ENCODE measurements around the gene SVIL. TPM values are rescaled to one million over a fixed set of nuclear protein-coding genes. Genes with fewer than 3 reads are reported as not detected.
A peak's percentile ranks its signal among the peaks of the same experiment; 100 is the strongest.
"Not testable (repeated sequence)": the region's sequence is repeated elsewhere in the genome, so short reads cannot be mapped to it uniquely, and the experiment has no call there.

The SVIL gene
- total and polyA plus RNA-seq, 7 donors: 8.3 to 1,443 (median 637) TPM

DNA sequence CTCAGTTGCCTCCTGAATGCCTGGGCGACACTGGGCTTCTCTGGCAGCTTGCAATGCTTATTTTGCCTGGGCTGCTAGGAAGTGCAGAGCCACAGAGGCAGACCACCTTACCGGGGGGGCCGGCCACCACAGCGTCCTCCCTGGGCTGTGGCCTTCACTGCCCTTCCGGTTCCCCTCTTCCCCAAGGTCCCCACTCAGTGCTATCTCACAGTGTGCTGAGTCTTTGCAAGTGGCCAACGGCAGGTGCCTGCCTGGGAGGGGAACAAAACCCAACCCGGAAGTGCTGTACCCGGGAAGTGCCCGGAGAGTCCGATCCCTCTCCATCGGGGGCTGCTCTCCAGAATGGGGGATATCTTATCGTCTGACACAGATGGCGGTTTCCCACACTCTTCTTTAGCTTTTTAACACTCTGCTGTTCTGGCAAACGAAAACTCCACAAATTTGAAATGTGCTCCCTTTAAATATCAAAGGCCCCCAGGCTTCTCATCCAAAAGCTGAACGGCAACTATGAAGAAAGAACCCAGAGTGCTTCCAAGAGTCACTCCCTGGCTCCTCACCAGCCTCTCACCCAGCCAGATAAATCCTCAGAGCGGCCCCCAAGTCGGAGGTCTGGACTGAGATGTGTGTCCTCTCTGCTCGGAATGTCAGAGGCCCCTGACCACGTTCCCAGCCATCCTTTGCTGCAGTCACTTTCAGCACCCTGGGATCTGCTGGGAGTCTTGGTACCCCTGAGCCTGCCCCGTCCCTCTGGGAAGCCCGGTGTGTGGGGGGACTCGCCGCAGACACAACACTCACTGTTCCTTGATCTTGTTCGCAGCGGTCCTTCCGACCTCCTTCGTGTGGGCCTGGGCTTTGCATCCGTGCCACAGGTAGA is 165.1 kb downstream of the SVIL start:
- TF ChIP-seq, protein P1, sequence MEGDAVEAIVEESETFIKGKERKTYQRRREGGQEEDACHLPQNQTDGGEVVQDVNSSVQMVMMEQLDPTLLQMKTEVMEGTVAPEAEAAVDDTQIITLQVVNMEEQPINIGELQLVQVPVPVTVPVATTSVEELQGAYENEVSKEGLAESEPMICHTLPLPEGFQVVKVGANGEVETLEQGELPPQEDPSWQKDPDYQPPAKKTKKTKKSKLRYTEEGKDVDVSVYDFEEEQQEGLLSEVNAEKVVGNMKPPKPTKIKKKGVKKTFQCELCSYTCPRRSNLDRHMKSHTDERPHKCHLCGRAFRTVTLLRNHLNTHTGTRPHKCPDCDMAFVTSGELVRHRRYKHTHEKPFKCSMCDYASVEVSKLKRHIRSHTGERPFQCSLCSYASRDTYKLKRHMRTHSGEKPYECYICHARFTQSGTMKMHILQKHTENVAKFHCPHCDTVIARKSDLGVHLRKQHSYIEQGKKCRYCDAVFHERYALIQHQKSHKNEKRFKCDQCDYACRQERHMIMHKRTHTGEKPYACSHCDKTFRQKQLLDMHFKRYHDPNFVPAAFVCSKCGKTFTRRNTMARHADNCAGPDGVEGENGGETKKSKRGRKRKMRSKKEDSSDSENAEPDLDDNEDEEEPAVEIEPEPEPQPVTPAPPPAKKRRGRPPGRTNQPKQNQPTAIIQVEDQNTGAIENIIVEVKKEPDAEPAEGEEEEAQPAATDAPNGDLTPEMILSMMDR (IDR thresholded peaks at IDR 0.05): no peak
- TF ChIP-seq POLR2AphosphoS5 (IDR thresholded peaks at IDR 0.05): peak in 1 of 4 donors; percentile 11
- no peak overlapping the region for H3K4me3 ChIP-seq
- peaks cover 52 to 100% (median 74%) of the 10 kb centered on the region in 4 donors for H3K36me3 ChIP-seq
- 89 to 93% methylated on average over 28 of the region's 28 CpGs for WGBS, 2 donors
- peak overlapping the region; percentile 44 to 79 (median 70) for H3K27ac ChIP-seq
- no peaks in the 10 kb centered on the region for H3K9me3 ChIP-seq
- no peak for DNase-seq
- peaks cover 0 to 57% (median 53%) of the 10 kb centered on the region in 4 donors for H3K4me1 ChIP-seq
- intact Hi-C loops (cut with DNase I): no loop called here
- no peaks in the 10 kb centered on the region for H3K27me3 ChIP-seq

DNA sequence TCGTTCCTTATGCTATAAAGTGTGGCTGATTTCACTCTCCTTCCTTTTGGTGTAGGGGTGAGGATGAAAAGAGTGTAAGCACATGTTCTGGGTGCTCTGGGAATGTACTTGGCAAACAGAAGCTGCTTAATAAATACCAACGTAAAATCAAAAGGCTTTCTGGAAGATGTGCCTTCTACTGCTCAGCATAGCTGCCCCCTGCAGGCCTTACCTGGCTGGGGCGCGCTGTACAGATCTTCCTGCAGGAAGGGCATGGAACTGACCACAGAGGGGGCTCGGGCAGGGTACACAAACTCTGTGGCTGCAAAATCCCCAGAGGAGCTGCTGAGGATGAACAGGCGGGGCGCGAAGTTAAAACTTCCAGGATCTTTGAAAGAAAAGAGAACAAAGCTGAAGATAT is 169.4 kb downstream of the SVIL start:
- TF ChIP-seq POLR2AphosphoS5 (IDR thresholded peaks at IDR 0.05) (no peak), POLR2A (IDR thresholded peaks at IDR 0.05) (no peak), EP300 (IDR thresholded peaks at IDR 0.05) (no peak)
- TF ChIP-seq, protein P1 (IDR thresholded peaks at IDR 0.05): no peak
- Histone ChIP-seq H3K27ac (peak overlapping the region in 1 of 4 donors; percentile 38), H3K36me3 (peaks cover 71 to 100% (median 84%) of the 10 kb centered on the region in 4 donors), H3K9me3 (no peaks in the 10 kb centered on the region), H3K4me3 (no peak overlapping the region), H3K4me1 (peaks cover 0 to 14% (median 10%) of the 10 kb centered on the region in 4 donors), H3K27me3 (no peaks in the 10 kb centered on the region)
- intact Hi-C loops (cut with DNase I): no loop called here
- WGBS, 2 donors: 91 to 94% methylated on average over 8 of the region's 8 CpGs
- no peak for DNase-seq

DNA sequence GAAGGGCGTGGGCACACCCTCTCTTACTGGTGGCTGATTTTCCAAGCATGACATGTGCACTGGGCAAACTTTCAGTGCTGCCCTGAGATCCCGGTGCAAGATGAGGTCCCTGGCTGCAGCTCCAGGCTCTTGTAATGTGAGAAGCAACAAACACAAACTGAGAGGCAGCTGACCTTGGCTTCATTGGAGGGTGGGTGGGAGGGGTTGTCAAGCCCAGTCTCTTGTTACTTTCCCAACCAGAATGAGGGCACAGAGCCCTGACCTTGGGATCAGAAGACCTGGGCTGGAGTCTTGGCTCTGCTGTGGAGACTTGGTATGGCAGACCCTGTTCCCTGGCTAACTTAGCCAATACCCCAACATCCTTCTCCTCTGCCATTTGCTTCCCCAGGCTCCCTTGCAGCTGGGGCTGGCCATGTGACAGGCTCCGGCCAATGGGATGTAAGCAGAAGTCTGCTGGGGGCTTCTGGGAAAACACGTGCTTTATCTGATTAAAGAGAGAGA is 170.1 kb downstream of the SVIL start:
- H3K9me3 ChIP-seq; intact Hi-C loops (cut with DNase I); H3K27me3 ChIP-seq; H3K4me3 ChIP-seq; H3K4me1 ChIP-seq; DNase-seq: not testable (repeated sequence)
- H3K36me3 ChIP-seq: peaks cover 68 to 100% (median 84%) of the 10 kb centered on the region in 4 donors
- WGBS, 2 donors: 66 to 70% methylated on average over 4 of the region's 4 CpGs
- peak overlapping the region in 1 of 4 donors; percentile 38 for H3K27ac ChIP-seq

DNA sequence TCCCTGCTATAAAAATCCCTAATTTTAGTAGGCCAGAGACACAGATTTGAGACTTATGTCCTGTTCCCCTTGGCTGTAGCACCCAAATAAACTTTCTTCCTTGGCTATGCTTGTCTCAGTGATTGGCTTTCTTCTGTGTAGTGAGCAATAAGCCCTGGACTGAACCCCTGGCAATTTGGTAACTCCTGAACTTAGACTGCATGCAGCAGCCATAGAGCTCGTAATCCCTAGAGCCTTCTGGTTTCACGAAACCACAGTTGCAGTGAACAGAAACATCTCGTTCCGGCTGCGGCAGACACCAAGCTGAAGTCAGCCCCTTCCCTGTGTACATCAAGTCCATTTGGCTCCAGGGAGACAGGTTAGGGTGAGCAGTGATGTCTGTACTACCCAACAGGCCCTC is 173.7 kb downstream of the SVIL start:
- Histone ChIP-seq H3K4me3 (no peak overlapping the region), H3K27me3 (no peaks in the 10 kb centered on the region), H3K9me3 (no peaks in the 10 kb centered on the region), H3K27ac (peak overlapping the region in 2 of 4 donors; percentile 32 to 35), H3K36me3 (peaks cover 53 to 100% (median 80%) of the 10 kb centered on the region in 4 donors), H3K4me1 (peaks cover 0 to 3% (median 0%) of the 10 kb centered on the region in 4 donors)
- WGBS, 2 donors: 72 to 75% methylated on average over 5 of the region's 5 CpGs
- DNase-seq: no peak
- intact Hi-C loops (cut with DNase I): no loop called here
- peak in 1 of 4 donors; percentile 15 for TF ChIP-seq POLR2AphosphoS5 (IDR thresholded peaks at IDR 0.05)
- TF ChIP-seq, protein P1 (IDR thresholded peaks at IDR 0.05): no peak

DNA sequence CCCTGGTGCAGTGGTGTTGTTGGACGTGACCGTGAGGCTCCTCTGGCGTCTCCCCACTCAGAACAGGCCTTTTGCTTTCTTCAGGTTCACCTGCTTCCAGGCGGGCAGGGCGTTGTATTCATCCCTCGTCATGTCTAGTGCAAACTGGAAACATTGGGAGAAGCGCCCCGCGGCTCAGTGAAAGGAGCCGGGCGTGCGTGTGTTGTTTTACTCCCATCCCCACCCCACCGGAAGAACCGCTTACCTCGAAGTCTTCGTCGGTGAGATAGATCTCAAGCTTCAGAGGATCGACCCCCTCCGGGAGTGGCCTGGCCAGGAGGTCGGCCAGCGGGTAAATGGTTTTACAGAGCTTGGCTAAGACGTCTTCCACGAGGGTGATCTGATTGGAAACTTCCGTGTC is 176.6 kb downstream of the SVIL start:
- H3K9me3 ChIP-seq; H3K27me3 ChIP-seq; H3K4me1 ChIP-seq; intact Hi-C loops (cut with DNase I); DNase-seq; H3K4me3 ChIP-seq: not testable (repeated sequence)
- 85 to 89% methylated on average over 24 of the region's 24 CpGs for WGBS, 2 donors
- TF ChIP-seq POLR2AphosphoS5 (IDR thresholded peaks at IDR 0.05): peak in 1 of 4 donors; percentile 25
- H3K36me3 ChIP-seq: peaks cover 33 to 74% (median 55%) of the 10 kb centered on the region in 4 donors
- peak overlapping the region in 1 of 4 donors; percentile 9 for H3K27ac ChIP-seq
